Endothelial cell of umbilical vein (primary cell): ENCODE data around the gene TSGA10IP. TPM values are rescaled to one million over a fixed set of nuclear protein-coding genes. Genes with fewer than 3 reads are reported as not detected.

Experiments
- BruUV-seq: library from RNA; stranded (reverse); fragments of 400-500 nt; replicated peaks from 2 replicates; lab custom pipeline; 2021; lab: Mats Ljungman, UMichigan
- CTCF ChIA-PET: fragments of 300-600, 350-600 bp; sonication (Branson Sonifier 250); formaldehyde crosslinking; loops from one replicate; lab custom pipeline; 2021; ENCODE audit warnings: antibody characterized with exemption, inconsistent platforms; lab: Charles Lee
- POLR2A ChIA-PET: fragments of 300-600, 350-600 bp; sonication (Branson Sonifier 250); formaldehyde crosslinking; loops from one replicate; lab custom pipeline; 2021; ENCODE audit warnings: antibody characterized with exemption, inconsistent platforms; lab: Charles Lee
- DNase-seq: peaks from one replicate; pipeline ENCODE4 v3.0.0-alpha.2; 2011; ENCODE audit warnings: low read depth, low spot score
- FAIRE-seq: peaks from 2 replicates; lab custom pipeline; 2011; peaks lifted over from hg19 to GRCh38; lab: Jason Lieb, UNC
- H2AFZ ChIP-seq: 2 replicates; pipeline ENCODE4 v1.6.0; 2012; ENCODE audit warnings: low read depth, low read length, control low read depth, inconsistent platforms
- H3K27ac ChIP-seq: 2 replicates; pipeline ENCODE4 v1.5.1; 2011; ENCODE audit warnings: low read depth, mild to moderate bottlenecking, control low read depth, low read length, moderate library complexity; ENCODE audit not compliant: insufficient read depth
- H3K27me3 ChIP-seq, 2 experiments: 2 replicates each; pipeline versions ENCODE4 v1.6.0 to v1.6.1; 2011; ENCODE audit warnings: low read length in 2 of 2, mixed read lengths in 1 of 2; ENCODE audit not compliant: control insufficient read depth in 2 of 2, insufficient read depth in 2 of 2
- H3K36me3 ChIP-seq, 2 experiments: 2 replicates in 1 of 2; 3 replicates in 1 of 2; pipeline ENCODE4 v1.5.1; 2011; ENCODE audit warnings: low read length in 2 of 2, mild to moderate bottlenecking in 1 of 2, moderate library complexity in 1 of 2; ENCODE audit not compliant: control insufficient read depth in 2 of 2, insufficient read depth in 2 of 2; ENCODE audit errors: extremely low read depth in 1 of 2
- H3K4me1 ChIP-seq: 3 replicates; pipeline ENCODE4 v1.5.1; 2011; ENCODE audit warnings: mild to moderate bottlenecking, low read length; ENCODE audit not compliant: control insufficient read depth, insufficient read depth; ENCODE audit errors: extremely low read depth
- H3K4me2 ChIP-seq: 2 replicates; pipeline ENCODE4 v1.6.1; 2011; ENCODE audit warnings: low read length, control low read depth, mixed read lengths; ENCODE audit not compliant: insufficient read depth
- H3K4me3 ChIP-seq, 3 experiments: fragments of 200-600 bp in 1 of 3; sonication (generic), shearing (Covaris generic) in 1 of 3; replicated peaks in 1 of 3; 2 replicates each; pipeline ENCODE4 v1.5.1; 2011 to 2016; ENCODE audit warnings: control low read depth in 3 of 3, low read length in 3 of 3, mild to moderate bottlenecking in 2 of 3, inconsistent platforms in 1 of 3, low read depth in 1 of 3, moderate library complexity in 1 of 3; ENCODE audit not compliant: insufficient read depth in 1 of 3
- H3K79me2 ChIP-seq: 2 replicates; pipeline ENCODE4 v1.6.0; 2012; ENCODE audit warnings: low read length, inconsistent platforms; ENCODE audit not compliant: control insufficient read depth, insufficient read depth
- H3K9ac ChIP-seq: replicated peaks from 2 replicates; pipeline ENCODE3; 2011; ENCODE audit warnings: low read length, control low read depth; ENCODE audit not compliant: insufficient read depth; ENCODE audit errors: extremely low read depth
- H3K9me1 ChIP-seq: replicated peaks from 3 replicates; pipeline ENCODE4 v1.6.0; 2011; ENCODE audit warnings: mild to moderate bottlenecking, low read length; ENCODE audit not compliant: control insufficient read depth, insufficient read depth; ENCODE audit errors: extremely low read depth
- H3K9me3 ChIP-seq: replicated peaks from 2 replicates; pipeline ENCODE4 v1.5.1; 2012; ENCODE audit warnings: low read length, inconsistent platforms; ENCODE audit not compliant: control insufficient read depth, insufficient read depth
- H4K20me1 ChIP-seq: replicated peaks from 2 replicates; pipeline ENCODE3; 2011; ENCODE audit warnings: mild to moderate bottlenecking, low read length; ENCODE audit not compliant: control insufficient read depth, insufficient read depth; ENCODE audit errors: extremely low read depth
- EZH2 ChIP-seq: IDR thresholded peaks from 2 replicates; pipeline ENCODE4 v1.6.1; 2012; ENCODE audit warnings: borderline replicate concordance, low read depth, mild to moderate bottlenecking, moderate library complexity, low read length, inconsistent platforms; ENCODE audit not compliant: severe bottlenecking
- FOS ChIP-seq: IDR thresholded peaks from 2 replicates; pipeline ENCODE4 v1.6.1; 2011; ENCODE audit warnings: mild to moderate bottlenecking, low read length, moderate library complexity, borderline replicate concordance; ENCODE audit not compliant: insufficient read depth
- GATA2 ChIP-seq: IDR thresholded peaks from 2 replicates; pipeline ENCODE4 v1.7.0; 2011; ENCODE audit warnings: low read depth, mild to moderate bottlenecking, moderate library complexity, mixed read lengths, low read length; ENCODE audit not compliant: insufficient read length, insufficient read depth
- JUN ChIP-seq: IDR thresholded peaks from 2 replicates; pipeline ENCODE4 v1.6.1; 2011; ENCODE audit warnings: borderline replicate concordance, low read depth; ENCODE audit not compliant: insufficient read length, insufficient read depth
- MAX ChIP-seq: IDR thresholded peaks from 2 replicates; pipeline ENCODE4 v1.6.1; 2011; ENCODE audit not compliant: insufficient read depth, insufficient read length
- MYC ChIP-seq: IDR thresholded peaks from one replicate; pipeline ENCODE4 v1.6.1; 2011; ENCODE audit warnings: mild to moderate bottlenecking, low read depth, low read length
- POLR2A ChIP-seq: IDR thresholded peaks from 2 replicates; pipeline ENCODE4 v1.6.1; 2012; ENCODE audit warnings: low read depth, mild to moderate bottlenecking, control low read depth, low read length
- POLR2AphosphoS5 ChIP-seq: IDR thresholded peaks from 2 replicates; pipeline ENCODE4 v1.6.1; 2012; ENCODE audit warnings: low read depth, mild to moderate bottlenecking, control low read depth, low read length, moderate library complexity; ENCODE audit not compliant: insufficient read depth
- dilution Hi-C: fragments of 300-500 bp; cut with MboI; formaldehyde crosslinking; loops from one replicate; pipeline ENCODE4 v1.15.0; 2019; ENCODE audit warnings: low sequenced_read_pairs; ENCODE audit not compliant: extremely low pct_ligation_motif_present
- intact Hi-C: fragments of 100-400 bp; cut with micrococcal nuclease; formaldehyde crosslinking; loops from one replicate; pipeline ENCODE4 v1.10.0; 2022
- polyA plus RNA-seq, 4 experiments: library from polyadenylated mRNA; depleted of rRNA in 3 of 4; stranded (reverse) in 3 of 4; unstranded in 1 of 4; fragments of >200 nt; gene quantifications; 2 replicates each; pipeline versions ENCODE4 v1.2.1 to v1.2.3, GENCODE V29; 2011 to 2012; ENCODE audit warnings: missing spikeins in 1 of 4
- total RNA-seq: library from RNA; stranded (reverse); gene quantifications from 2 replicates; pipeline ENCODE4 v1.2.3, GENCODE V29; 2021
- TF ChIP-seq, protein P1 (sequence below), 2 donors: IDR thresholded peaks; 1 replicate in 1 of 2; 2 replicates in 1 of 2; pipeline ENCODE4 v1.5.1; 2011; ENCODE audit warnings: low read length in 2 of 2, mild to moderate bottlenecking in 2 of 2, moderate library complexity in 2 of 2, control low read depth in 1 of 2, inconsistent platforms in 1 of 2, low read depth in 1 of 2; ENCODE audit not compliant: insufficient read depth in 1 of 2; ENCODE audit errors: extremely low read depth in 1 of 2

Gene TSGA10IP
- total and polyA plus RNA-seq, 2 donors (not counting 3 experiments of a cell fraction or from before 2014, with no cell fraction given): not detected

DNA sequence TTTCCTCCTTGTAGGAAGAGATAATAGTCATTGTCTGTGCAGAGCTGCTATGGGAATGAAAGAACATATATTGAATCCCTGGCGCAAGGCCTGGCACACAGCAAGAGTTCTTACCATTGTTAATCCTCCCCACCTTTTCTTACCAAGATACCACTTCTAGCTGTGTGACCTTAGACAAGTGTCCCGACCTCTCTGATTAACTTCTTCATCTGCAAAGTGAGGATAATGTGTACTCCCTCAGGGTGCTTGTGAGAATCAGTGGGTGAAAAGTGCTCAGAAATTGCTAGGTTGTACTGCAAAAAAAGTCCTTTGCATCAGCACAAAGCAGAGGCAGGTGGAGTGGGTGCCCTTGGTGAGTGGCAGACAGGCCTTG is 62.8 kb downstream of the TSGA10IP start:
- Histone ChIP-seq H3K4me3 (no peak overlapping the region), H3K9ac (no peak overlapping the region), H3K79me2 (peaks cover 10% of the 10 kb centered on the region), H3K9me3 (no peaks in the 10 kb centered on the region), H3K36me3 (peaks cover 0 to 7% of the 10 kb centered on the region in 2 experiments), H3K4me2 (no peak overlapping the region), H4K20me1 (no peaks in the 10 kb centered on the region), H2AFZ (no peak overlapping the region), H3K27ac (no peak overlapping the region), H3K9me1 (no peaks in the 10 kb centered on the region), H3K4me1 (peaks cover 5% of the 10 kb centered on the region), H3K27me3 (peaks cover 2% of the 10 kb centered on the region in 2 experiments)
- intact Hi-C loops: no loop called here
- POLR2A ChIA-PET: no interaction called here
- TF ChIP-seq POLR2AphosphoS5: no peak
- no peak for TF ChIP-seq EZH2
- no peak for TF ChIP-seq JUN
- TF ChIP-seq FOS: no peak
- TF ChIP-seq MYC: no peak
- TF ChIP-seq GATA2: no peak
- no peak for TF ChIP-seq POLR2A
- TF ChIP-seq MAX: no peak
- TF ChIP-seq, protein P1, sequence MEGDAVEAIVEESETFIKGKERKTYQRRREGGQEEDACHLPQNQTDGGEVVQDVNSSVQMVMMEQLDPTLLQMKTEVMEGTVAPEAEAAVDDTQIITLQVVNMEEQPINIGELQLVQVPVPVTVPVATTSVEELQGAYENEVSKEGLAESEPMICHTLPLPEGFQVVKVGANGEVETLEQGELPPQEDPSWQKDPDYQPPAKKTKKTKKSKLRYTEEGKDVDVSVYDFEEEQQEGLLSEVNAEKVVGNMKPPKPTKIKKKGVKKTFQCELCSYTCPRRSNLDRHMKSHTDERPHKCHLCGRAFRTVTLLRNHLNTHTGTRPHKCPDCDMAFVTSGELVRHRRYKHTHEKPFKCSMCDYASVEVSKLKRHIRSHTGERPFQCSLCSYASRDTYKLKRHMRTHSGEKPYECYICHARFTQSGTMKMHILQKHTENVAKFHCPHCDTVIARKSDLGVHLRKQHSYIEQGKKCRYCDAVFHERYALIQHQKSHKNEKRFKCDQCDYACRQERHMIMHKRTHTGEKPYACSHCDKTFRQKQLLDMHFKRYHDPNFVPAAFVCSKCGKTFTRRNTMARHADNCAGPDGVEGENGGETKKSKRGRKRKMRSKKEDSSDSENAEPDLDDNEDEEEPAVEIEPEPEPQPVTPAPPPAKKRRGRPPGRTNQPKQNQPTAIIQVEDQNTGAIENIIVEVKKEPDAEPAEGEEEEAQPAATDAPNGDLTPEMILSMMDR (IDR thresholded peaks at IDR 0.05; ENCODE audit: extremely low read depth in 1 of 2, insufficient read depth in 1 of 2, low read depth in 1 of 2, low read length in 2 of 2): no peak
- CTCF ChIA-PET: interaction anchor here (1.3 to 3.9 kb wide), 3 partner anchors 14 to 123 kb away, joined by 3 to 37 read pairs (median 11); no protein-coding TSS in a partner anchor
- dilution Hi-C loops: no loop called here
- BruUV-seq: no TSS peak
- DNase-seq (no peak), FAIRE-seq (no peak)
